Kidney (tissue), 14 donors: ENCODE data around the gene STEAP1. TPM values are rescaled to one million over a fixed set of nuclear protein-coding genes. Genes with fewer than 3 reads are reported as not detected.

Experiments
- DNase-seq, 5 donors: peaks; one replicate each; pipeline ENCODE4 v3.0.0-alpha.2; 2013 to 2020
- FAIRE-seq: peaks from 2 replicates; lab custom pipeline; 2012; peaks lifted over from hg19 to GRCh38; lab: Jason Lieb, UNC
- H3K27ac ChIP-seq, 2 donors: one replicate each; pipeline ENCODE4 v1.7.0; 2013; ENCODE audit warnings: low read depth in 2 of 2, low read length in 2 of 2, inconsistent platforms in 1 of 2
- H3K27me3 ChIP-seq: one replicate; pipeline ENCODE4 v1.7.1; 2013; ENCODE audit warnings: low read length, inconsistent platforms; ENCODE audit not compliant: control insufficient read depth, insufficient read depth
- H3K36me3 ChIP-seq, 3 donors: one replicate each; pipeline versions ENCODE4 v1.7.0 to v1.7.1; 2013; ENCODE audit warnings: low read length in 3 of 3, control low read depth in 1 of 3, inconsistent platforms in 1 of 3; ENCODE audit not compliant: insufficient read depth in 3 of 3, control insufficient read depth in 2 of 3
- H3K4me1 ChIP-seq, 3 donors: one replicate each; pipeline versions ENCODE4 v1.7.0 to v1.7.1; 2013; ENCODE audit warnings: low read length in 3 of 3, inconsistent platforms in 1 of 3, low read depth in 1 of 3; ENCODE audit not compliant: control insufficient read depth in 2 of 3, insufficient read depth in 2 of 3
- H3K4me3 ChIP-seq, 3 donors: one replicate each; pipeline versions ENCODE4 v1.7.0 to v1.8.1; 2013; ENCODE audit warnings: low read length in 3 of 3, control low read depth in 1 of 3, inconsistent platforms in 1 of 3
- H3K9ac ChIP-seq, 3 donors: one replicate each; pipeline versions ENCODE4 v1.7.0 to v1.7.1; 2013; ENCODE audit warnings: low read length in 3 of 3, control low read depth in 1 of 3, inconsistent platforms in 1 of 3
- H3K9me3 ChIP-seq, 3 donors: one replicate each; pipeline versions ENCODE4 v1.7.0 to v1.7.1; 2013; ENCODE audit warnings: low read length in 3 of 3, control low read depth in 1 of 3, inconsistent platforms in 1 of 3; ENCODE audit not compliant: control insufficient read depth in 2 of 3, insufficient read depth in 1 of 3
- CTCF ChIP-seq: IDR thresholded peaks from 3 replicates; pipeline ENCODE4 v1.5.1; 2012; ENCODE audit warnings: mild to moderate bottlenecking, moderate library complexity, borderline replicate concordance; ENCODE audit not compliant: insufficient read depth; ENCODE audit errors: extremely low read depth
- intact Hi-C: fragments of 100-400 bp; cut with DNase I; formaldehyde crosslinking; loops from one replicate; pipeline ENCODE4 v1.11.1; 2022
- polyA plus RNA-seq: library from polyadenylated mRNA; stranded (reverse); fragments of 350-450 nt; fragmentation: Illumina TruSeq; extraction: RNeasy Lipid Tissue Mini Kit (QIAGEN cat#74804); gene quantifications from one replicate; pipeline ENCODE4 v1.2.3, GENCODE V29; 2014; ENCODE audit warnings: low read depth, low replicate concordance; ENCODE audit not compliant: insufficient read depth
- total RNA-seq: library from RNA; stranded (reverse); fragmentation: NEBNext Ultra II Directional; extraction: Animal tissue kit (Norgen Biotek cat#: 25700); gene quantifications from one replicate; pipeline ENCODE4 v1.2.1, GENCODE V29; 2021
- donor health status: control.
- donor health status: control.
- donor health status: control.
- donor health status: control.
- donor health status: control.
- donor health status: DM: yes; HTN: yes; CAD: no.
- donor health status: Normal renal cell carcinoma (clear cell type).

The STEAP1 gene
- total and polyA plus RNA-seq, 2 donors from 2014 or later, result 4.4 to 6.3 TPM

GRCh38 chr7:90175667-90176066 lies 21.4 kb downstream of the STEAP1 start:
- Histone ChIP-seq H3K9ac (no peak overlapping the region), H3K9me3 (no peaks in the 10 kb centered on the region), H3K27ac (no peak overlapping the region), H3K4me1 (peaks cover 0 to 3% (median 0%) of the 10 kb centered on the region in 3 donors), H3K36me3 (no peaks in the 10 kb centered on the region), H3K4me3 (no peak overlapping the region), H3K27me3 (no peaks in the 10 kb centered on the region)
- intact Hi-C loops, result no loop called here
- no peak for FAIRE-seq
- DNase-seq, result no peak
- no peak for TF ChIP-seq CTCF

GRCh38 chr7:90176195-90176594 lies 21.9 kb downstream of the STEAP1 start:
- DNase-seq (no peak), FAIRE-seq (no peak)
- H3K4me1 ChIP-seq, result peaks cover 0 to 3% (median 0%) of the 10 kb centered on the region in 3 donors
- H3K36me3 ChIP-seq, result no peaks in the 10 kb centered on the region
- H3K9ac ChIP-seq, result no peak overlapping the region
- no peak overlapping the region for H3K4me3 ChIP-seq
- no peaks in the 10 kb centered on the region for H3K9me3 ChIP-seq
- intact Hi-C loops, result no loop called here
- no peaks in the 10 kb centered on the region for H3K27me3 ChIP-seq
- no peak overlapping the region for H3K27ac ChIP-seq
- TF ChIP-seq CTCF, result no peak

- peaks cover 0 to 3% (median 0%) of the 10 kb centered on the region in 3 donors for H3K4me1 ChIP-seq
- H3K27ac ChIP-seq, result no peak overlapping the region
- no peak overlapping the region for H3K4me3 ChIP-seq
- H3K36me3 ChIP-seq, result no peaks in the 10 kb centered on the region
- intact Hi-C loops, result no loop called here
- DNase-seq (no peak), FAIRE-seq (no peak)
- H3K9ac ChIP-seq, result no peak overlapping the region
- TF ChIP-seq CTCF, result no peak
- no peaks in the 10 kb centered on the region for H3K9me3 ChIP-seq
- no peaks in the 10 kb centered on the region for H3K27me3 ChIP-seq
Observed at GRCh38 chr7:90178166-90178565, 23.9 kb downstream of the STEAP1 start.

DNA sequence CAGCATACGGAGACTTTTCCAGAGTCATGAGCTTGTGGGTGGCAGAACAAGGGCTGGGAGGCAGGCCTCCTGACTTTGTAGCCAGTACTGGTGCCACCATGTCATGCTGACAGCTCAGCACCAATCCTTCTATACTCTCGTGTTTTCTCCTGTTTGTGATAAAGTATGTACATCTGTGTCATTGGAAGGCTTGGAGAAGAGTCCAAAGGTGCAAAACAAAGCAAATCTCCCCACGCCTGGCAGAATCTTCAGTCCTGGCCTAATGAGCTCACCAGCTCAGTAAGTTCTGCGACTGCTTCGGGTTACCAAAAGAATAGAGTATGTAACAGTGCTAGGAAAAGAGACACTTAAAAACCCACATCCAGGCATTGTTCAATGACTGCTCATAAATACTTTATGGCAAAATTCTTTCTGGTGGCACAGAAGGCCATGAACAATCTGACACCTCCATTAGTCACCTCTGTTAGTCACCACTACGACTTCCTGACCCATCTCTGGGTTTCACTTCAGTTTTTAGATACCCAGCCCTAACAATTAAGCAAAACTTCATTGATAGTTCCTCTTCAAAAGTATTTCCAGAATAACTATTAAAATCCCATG lies 24.5 kb downstream of the STEAP1 start:
- no peaks in the 10 kb centered on the region for H3K9me3 ChIP-seq
- DNase-seq, result no peak
- no peaks in the 10 kb centered on the region for H3K36me3 ChIP-seq
- no peak for TF ChIP-seq CTCF
- no peak overlapping the region for H3K27ac ChIP-seq
- H3K4me3 ChIP-seq, result no peak overlapping the region
- no peaks in the 10 kb centered on the region for H3K27me3 ChIP-seq
- peaks cover 0 to 3% (median 0%) of the 10 kb centered on the region in 3 donors for H3K4me1 ChIP-seq
- intact Hi-C loops, result no loop called here
- FAIRE-seq, result no peak
- no peak overlapping the region for H3K9ac ChIP-seq
